Putamen (tissue), 1 donor: ENCODE data around the gene FCHSD1.
"Not testable (repeated sequence)": the region's sequence is repeated elsewhere in the genome, so short reads cannot be mapped to it uniquely, and the experiment has no call there.

ENCODE experiments used
- DNase-seq: peaks from one replicate; pipeline ENCODE4 v3.0.0-alpha.2; 2016; ENCODE audit warnings: low spot score

Gene FCHSD1

DNA sequence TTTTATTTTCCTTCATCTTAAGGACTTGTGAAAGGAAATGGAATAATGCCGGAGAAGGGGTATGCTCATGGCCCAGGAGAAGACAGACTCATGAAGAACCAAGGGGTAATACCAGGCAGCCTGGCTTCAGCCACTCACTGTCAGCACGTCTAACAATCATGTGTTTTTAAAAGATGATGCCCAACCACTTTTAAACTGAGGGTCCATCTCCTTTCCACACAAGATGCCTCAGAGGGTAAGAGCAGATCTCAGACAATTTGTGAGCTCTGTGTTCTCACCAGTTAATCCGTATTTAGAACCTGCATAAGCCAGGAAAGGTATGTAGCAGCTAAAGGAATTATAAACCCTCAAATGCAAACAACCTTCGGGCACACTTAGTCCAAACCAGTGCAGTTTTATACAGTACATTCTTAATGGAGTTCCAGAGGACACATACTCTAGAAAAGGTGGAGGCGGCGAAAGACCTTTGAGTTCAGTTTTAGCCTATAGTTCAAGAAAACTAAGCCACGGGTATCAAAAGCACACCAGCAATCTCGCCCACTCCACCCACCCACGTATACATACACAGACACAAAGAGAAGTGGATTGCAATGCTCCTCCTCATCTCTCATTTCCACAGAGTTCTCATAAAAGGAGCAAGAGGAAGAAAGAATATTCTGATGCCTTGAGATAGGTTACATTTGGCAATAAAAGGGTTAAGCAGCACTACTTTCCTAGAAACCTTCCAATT lies 35.1 kb downstream of the FCHSD1 start:
- DNase-seq: no peak

DNA sequence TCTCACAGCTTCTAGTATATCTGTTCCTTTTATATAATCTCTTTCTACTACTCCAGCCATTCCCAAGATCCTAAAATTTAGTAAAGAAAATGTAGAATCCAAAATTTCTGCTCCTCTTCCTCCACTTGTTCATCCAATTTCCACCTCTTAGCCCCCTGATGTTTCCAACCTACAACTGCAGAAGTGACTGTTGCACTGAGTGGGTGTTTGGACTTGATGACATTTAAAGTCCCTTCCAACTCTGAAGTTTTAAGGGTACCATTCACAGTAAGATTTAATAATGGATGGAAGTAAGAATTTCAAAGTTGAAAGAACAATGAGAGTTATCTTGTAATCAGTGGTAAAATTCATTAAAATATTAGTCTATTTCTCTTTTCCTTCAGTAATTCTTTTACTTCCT lies 37.9 kb downstream of the FCHSD1 start:
- no peak for DNase-seq

DNA sequence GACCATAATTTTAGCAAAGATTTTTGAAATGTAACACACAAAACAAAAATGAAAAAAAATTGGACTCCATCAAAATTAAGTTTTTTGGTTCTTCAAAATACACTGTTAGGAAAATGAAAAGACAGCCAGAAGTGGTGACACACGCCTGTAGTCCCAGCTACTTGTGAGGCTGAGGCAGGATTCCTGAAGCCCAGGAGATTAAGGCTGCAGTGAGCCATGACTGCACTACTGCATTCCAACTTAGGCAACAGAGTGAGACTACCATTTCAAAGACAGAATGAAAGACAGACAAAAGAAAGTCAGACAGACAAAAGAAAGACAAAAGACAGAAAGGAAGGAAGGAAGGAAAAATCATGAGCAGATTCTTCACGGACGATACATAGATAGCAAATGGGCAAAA lies 39.9 kb downstream of the FCHSD1 start:
- no peak for DNase-seq

DNA sequence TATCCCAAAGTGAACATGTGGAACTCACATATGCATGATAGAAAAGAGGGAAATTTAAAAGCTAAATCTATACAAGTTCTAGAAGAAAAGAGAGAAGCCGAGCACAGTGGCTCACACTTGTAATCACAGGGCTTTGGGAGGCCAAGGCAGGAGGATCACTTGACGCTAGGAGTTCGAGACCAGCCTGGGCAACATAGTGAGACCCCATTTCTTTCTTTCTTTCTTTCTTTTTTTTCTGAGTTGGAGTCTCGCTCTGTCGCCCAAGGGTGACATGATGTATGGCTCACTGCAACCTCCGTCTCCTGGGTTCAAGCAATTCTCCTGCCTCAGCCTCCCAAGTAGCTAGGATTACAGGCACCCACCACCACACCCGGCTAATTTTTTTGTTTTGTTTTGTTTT lies 41.3 kb downstream of the FCHSD1 start:
- DNase-seq: not testable (repeated sequence)

DNA sequence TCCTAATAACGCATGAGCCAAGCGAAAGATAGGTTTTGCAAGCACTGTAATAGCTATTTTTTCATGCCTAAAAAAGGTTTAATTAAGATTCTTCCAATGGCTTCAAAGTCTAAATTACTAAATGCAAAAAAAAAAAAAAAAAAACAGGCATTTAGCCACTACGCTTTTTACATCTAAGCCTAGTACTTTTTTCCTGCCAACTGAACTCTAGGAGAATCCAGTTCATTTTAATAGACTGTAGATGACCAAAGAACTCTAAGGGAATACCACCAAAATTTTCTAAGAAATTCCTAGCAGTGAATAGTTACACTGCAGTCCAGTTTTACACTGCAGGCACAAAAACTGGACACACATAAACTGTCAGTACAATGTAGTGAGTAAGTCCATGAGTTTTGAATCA lies 42.2 kb downstream of the FCHSD1 start:
- DNase-seq: no peak

DNA sequence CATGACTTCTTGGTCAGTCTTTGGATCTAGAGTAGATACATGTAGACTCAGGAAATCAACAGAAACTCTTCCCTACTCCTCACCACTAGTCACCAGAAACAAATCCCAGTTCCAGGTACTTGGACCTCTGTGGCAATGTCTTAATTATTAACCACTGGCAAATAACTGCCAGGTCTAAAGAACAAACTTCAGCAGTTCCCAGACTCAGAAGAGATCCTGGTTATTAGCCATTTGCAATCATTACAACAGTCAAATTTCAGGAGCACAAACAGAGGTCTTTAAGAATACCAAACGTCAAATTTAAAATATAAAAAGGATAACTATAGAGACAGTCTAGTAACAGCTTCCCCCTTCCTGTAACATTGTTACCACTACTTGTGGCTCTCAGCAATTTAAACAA lies 42.7 kb downstream of the FCHSD1 start:
- no peak for DNase-seq

DNA sequence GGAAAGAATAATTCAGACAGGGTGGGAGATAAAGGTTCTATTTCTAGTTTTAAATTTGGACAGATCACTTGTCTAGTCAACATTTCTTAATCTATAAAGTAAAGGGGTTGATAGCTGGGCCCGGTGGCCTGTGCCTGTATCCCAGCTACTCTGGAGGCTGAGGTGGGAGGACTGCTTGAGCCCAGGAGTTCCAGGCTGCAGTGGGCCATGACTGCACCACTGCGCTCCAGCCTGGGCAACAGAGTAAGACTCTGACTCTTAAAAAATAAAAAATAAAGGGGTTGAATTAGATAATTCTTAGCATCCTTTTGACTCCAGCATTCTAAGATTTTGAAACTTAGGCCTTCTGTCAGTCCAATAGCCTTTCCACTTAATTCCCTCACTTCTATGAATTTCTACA lies 43.2 kb downstream of the FCHSD1 start:
- DNase-seq: no peak

DNA sequence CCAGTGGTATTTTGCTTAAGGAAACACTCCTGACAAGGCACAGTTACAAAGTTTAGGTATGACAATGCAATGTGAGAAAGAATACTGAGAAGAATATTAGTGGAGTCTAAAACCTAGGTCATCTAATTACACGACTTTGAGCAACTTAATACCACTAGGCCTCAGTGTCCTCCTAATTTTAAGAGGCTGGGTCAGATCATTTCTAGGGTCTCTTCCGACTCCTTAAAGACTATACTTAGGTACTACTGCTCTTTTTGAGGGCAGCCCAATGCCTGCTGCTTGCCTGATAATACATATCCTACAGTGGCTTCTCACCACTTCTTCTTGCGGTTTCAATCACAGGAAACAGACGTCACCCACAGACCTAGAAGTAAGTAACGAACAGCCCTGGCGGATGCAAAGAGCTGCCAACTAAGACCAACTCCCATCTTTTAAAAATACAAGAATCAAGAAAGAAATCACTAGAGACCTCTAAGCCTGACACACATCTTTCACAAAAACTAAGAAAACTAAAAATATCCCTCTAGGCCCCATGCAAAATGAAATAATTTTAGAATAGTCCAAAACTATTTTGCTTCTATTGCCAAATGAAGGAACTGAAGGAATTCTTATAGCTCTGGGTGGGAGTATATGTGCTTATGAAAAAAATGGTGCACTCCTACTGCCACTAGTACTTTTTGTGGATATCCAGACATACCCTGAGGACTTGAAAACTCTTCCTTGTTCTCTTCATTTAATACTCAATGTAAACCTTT lies 45.5 kb downstream of the FCHSD1 start:
- DNase-seq: no peak

DNA sequence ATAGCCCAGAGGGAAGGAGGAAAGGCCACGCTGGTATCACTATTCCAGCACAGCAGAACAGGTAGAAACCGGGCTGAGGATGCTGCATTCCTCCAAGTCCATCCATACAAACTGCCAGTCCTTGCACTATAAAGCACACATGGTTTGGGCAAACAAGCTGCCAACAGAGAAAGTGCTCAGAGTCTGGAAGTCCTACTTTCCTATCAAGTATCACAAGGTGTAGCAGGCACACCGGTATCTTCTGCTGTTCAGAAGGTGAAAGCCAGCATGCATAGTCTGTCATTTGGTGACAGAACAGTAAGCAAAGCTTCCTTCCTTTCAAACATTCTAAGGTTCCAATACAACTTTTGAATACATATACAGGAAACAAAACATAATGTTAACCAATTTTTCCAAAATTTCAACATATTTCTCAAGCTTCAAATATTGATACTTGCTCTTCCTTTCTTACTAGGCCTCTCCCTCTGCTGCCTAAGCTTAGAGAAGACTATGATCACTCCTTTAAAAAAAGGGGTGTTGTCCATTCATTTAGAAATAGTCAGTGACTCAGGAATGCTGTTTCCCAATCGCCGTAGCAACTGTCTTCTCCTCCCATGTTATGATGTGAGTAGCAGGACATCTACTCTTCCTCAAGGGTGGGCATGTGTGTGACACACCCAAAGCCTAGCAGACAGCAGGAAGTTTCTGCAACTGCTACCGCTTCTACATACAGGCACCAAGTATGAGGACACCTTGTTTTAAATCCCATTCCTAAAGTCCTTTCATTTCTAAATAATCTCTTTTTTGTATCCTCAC lies 47.1 kb downstream of the FCHSD1 start:
- DNase-seq: no peak

DNA sequence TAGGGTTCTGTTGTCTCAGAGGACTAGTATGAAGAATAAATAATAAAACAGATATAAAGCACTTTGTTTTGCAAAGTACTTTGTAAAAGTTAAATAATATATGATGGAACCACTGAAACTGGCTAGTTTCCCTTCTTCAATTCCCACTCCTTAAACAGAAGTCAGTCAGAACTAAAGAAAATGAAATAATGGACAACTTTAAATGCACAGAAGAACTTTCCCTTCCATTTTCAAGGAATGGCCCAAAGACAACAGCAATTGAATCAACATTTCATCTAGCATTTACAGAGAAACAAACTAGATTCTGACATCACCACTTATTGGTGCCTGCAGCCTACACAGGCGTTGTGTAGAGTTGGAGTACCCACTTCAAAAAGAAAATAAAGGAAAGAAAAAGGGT lies 48.6 kb downstream of the FCHSD1 start:
- DNase-seq: no peak

DNA sequence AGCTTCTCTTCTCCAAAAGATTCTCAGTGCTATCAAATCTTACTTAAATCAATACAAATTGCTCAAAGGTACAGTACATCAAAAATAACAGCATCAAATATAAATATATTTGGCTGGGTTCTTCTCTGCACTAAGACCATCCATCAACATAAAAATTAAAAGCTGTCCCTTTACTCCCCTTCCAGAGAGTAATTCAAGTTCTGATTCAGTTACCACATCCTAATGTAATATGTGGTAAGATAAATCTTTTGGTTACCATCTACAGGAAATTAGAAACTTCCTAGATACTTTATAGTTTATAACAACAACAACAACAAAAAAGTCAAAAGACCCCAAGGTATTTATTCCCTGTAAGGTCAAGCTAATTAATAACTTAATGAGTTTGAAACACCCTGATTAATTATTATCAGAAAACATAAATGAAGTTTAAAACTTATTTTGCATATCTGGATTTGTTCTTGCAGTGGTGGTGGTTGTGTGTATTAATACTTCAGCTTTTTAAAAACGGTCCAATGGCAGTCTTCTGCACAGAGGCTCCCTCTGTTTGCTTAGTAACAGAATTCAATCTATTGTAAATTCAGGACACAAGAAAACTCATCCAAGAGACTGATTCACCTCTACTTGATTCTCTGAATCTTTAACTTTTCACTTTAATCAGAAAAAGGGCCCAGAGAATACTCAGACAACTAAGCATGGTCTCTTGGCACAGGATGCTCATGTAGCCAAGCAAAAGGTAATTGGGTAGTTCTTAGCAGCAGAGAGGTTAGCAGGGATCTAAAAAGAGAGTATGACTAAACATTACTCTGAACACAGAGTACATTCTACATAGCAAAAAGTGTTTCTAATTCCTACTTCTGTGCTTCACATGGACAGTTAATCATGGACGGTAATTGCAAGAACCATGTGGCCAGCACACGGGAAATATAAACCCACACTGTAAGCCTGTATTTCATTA lies 52.5 kb downstream of the FCHSD1 start:
- no peak for DNase-seq

DNA sequence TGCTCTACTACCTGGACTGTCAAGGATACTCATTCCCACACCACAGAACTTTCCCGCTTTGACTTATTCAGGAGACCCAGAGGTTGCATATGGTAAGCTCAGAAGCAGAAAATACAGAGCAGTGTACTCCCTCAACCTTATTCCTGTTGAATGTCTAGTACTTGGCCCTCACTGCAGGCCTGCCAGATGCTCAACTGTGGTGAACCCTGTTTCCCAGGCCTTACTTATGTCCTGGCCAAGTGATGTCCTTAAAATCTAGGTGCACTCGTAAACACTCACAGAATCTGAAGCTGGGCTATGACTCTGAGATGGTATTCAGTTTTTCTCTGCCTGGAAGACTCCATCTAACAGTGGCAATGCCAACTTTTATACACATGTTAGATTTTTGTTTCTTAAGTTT lies 53.4 kb downstream of the FCHSD1 start:
- DNase-seq: no peak

DNA sequence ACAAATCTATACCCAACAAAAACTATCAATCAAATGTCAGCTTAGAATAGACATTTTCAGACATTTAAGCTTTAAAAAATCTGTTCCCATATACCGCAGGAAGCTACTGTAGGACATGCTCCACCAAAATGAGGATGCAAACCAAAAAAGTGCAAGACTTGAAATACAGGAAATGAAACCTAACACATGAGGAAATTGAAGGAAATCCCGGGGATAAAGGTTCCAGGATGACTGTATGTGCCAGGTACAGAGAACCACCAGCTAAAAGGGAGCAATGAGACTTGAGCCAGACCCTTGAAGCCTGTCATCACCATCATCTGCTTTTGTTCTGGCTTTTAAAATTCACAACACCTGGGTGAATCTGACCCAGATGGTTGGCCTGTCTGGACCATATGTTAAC lies 53.8 kb downstream of the FCHSD1 start:
- no peak for DNase-seq

DNA sequence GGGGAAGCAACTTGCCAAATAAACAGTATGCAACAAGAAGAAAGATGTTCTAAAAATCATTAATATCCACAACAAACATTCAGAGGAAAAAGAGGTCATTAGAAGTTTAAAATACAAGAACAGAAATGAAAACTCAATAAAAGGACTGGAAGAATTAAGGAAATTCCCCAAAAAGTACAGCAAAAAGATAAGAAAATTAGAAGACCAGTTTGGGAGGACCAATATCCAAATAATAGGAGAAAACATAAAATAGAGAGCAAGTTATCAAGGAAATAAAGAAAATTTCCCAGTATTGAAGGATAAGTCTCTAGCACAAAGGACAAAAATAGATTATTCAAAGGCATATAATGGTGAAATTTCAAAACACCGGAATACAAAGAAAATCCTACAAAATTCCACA lies 54.4 kb downstream of the FCHSD1 start:
- no peak for DNase-seq

DNA sequence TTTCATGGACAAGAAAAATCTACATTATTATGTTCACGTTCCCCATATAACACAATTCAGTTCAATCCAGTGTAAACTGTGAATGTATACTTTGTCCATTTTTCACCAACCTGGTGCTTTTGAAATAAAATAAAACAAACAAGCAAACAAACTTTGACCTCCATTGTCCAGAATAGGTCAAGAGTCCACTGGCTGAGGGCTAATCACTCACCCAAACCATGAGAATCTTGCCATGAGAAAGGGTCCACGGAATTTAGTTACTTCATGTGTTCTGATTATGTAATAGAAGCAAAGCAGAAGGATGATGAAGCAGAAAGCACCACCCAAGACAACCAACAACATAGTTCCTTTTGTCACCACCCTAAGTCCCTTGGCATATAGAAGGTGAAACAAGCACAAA lies 61.1 kb downstream of the FCHSD1 start:
- no peak for DNase-seq
